Measurements from ENCODE around the gene PIGN.

Gene PIGN

DNA sequence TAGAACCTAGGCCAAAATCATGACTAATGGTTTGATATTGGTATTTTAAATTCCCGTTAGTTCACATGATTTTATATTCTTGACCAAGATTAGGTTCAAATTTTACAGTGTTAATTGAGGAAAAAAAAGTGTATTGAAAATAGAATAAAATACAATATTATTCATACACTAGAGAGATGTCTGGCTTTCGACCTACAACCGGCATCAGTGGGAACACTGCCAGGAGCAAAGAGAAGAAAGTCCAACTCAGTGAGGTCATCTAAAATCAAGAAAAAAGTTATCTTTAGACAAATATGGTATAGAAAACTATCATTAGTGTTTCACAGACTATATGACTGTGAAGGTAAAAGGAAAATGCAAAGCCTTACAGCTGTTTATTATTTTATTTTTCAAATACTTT, 81.5 kb downstream of the PIGN start:
- DNase-seq: no peak

- no peak for DNase-seq
Measured at GRCh38 chr18:62102221-62102620, 84.6 kb downstream of the PIGN start.

DNA sequence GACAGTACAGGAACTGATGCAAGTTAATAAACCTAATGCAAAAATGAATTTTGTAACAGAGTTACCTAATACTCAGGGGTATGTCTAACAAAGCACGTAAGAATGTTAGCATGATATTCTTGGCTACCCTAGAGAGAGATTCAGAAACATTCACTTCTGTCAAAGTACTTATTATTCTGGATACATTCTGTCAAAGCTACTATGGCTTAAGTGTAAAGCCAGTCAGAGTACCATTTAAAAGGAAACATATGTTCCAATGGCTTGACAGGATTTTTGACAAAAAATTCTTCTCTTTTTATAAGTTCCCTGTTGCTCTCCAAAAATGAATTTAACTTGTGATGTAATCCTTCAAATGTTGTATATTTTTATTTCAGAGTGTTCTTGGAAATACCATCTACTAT, 85.5 kb downstream of the PIGN start:
- no peak for DNase-seq

DNA sequence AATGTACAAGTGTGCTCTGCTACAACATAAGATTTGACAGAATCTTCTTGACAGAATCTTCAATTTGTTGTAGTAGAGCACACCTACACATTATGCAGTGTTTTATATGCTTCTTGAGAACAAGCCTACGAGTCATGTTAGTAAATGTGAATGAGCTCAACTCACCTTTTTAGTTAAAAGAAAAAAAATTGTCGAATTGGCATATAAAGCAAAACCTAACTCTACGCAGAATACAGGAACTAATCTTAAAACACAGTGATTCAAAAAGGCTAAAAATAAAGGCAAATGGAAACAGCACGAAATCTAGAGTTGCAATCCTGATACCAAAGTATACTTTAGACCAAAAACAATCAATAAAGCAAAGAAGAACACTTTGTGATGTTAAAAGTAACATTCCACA, 87.9 kb downstream of the PIGN start:
- DNase-seq: no peak

DNA sequence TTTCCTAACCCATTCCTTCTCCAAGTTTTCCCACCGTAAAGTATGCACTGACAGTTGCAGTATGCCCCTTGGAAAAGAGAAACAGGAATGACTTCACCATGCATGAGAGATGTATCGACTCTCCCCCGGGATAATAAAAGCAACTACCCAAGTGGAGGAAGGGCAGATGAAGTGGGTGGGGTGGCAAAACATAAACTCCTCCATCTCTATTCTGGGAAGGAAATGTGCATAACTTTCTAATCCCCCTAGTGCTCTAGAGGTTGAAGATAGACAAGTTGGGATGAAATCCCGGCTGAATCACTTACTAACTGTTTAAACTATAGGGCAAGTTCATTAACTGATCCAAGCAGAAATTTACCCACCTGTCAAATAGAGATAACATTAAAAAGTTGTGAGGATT, 89.2 kb downstream of the PIGN start:
- no peak for DNase-seq

DNA sequence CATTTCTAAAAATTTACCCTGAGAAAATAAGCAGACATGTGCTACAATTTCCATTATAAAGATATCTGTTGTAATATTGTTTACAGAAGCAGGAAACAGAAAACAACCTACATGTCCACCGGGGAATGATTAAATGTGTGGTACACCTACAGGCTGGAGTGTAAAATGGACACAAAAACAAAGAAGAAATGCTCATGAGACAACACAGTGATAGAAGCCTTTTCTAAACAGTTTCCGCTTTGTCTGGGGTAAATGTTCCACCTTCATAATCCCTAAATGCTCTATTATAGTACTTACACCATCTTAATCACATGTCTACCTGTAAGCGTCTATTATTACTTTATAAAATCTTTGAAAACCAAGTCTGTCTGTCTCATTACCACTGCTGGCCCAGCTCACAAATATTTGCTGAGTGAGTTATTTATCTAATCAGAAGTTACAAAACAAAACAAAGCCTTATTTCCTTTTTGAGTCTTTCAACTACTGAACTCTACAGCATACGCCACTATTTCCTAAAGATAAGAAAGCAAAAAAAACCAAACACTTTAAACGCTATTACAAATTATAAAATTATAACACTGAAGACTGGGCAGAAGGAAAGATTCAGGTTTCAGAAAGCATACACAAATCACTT, 95.3 kb downstream of the PIGN start:
- no peak for DNase-seq

DNA sequence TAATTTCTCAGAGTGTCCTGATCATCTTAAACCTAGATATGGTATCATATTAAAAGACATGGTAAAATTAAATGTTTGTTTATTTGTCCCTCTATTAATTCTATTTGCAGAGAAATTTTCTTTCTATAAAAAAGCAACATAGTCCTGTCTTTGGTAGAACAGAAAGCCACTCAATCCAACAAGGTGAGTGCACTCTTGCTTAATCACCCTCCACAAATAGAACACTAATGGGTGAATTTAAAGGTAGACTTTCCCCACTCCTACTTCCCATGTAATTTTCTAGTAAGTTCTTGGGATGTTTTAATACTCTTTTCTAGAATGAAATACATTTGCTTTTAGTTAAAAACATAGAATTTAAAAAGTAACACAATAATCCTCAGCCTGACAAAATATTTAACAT, 97.7 kb downstream of the PIGN start:
- DNase-seq: no peak

DNA sequence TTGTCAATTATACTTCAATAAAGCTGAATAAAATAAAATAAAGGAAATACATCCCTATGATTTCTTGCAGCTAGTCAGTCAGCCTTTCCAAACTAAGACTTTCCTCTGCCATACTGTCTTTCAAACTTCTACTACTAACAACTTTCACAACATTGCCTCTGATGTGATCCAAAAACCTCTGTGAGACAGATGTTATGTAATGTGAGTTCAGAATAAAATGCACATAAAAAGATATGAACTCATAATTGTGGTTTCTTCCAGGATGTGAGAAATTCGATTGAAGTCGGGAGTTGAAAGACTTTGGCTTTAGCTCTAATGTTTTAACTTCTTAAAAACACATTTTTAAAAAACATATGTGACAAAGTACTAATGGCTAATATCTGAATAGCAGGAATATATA, 98.7 kb downstream of the PIGN start:
- no peak for DNase-seq

GRCh38 chr18:62085756-62086155, 101.1 kb downstream of the PIGN start:
- DNase-seq: peak in 1 of 2 experiments; percentile 1

GRCh38 chr18:62081761-62082294, 105.0 kb downstream of the PIGN start:
- no peak for DNase-seq

DNA sequence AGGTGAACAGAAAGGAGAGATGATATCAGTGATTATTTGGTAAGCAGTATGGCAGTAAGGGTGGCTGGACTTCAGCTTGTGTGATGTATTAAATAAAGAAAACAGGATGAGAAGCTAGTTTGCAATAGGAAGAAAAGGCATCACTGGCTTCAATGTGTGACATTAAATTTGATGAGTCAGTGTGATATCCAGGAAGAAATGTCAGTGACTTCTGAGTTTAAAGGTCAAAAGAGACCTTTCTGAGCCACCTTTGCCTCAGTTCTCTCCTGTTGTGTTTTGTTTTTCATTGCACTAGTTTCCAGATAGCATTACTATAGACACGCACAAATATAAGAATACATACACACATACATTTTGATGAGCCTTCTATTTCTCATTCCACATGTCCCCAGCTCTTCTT, 105.6 kb downstream of the PIGN start:
- no peak for DNase-seq

- no peak for DNase-seq
Measured at GRCh38 chr18:62080172-62080900, 106.5 kb downstream of the PIGN start.

GRCh38 chr18:62073461-62074281, 113.2 kb downstream of the PIGN start:
- no peak for DNase-seq

DNA sequence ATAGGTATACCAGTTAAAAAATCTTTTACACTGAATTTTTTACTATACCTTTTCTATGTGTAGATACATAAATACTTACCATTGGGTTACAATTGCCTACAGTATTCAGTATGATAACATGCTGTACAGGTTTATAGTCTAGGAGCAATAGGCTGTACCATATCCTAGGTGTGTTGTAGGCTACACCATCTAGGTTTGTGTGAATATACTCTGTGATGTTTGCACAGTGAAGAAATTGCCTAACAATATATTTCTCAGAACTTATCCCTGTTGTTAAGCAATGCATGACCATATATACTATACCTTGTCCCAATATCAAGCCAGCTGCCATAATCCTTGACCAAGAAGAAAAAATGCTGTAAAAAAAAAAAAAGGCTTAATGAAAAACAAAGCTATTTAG, 114.5 kb downstream of the PIGN start:
- no peak for DNase-seq

- DNase-seq: no peak
Measured at GRCh38 chr18:62071071-62071470, 115.8 kb downstream of the PIGN start.

DNA sequence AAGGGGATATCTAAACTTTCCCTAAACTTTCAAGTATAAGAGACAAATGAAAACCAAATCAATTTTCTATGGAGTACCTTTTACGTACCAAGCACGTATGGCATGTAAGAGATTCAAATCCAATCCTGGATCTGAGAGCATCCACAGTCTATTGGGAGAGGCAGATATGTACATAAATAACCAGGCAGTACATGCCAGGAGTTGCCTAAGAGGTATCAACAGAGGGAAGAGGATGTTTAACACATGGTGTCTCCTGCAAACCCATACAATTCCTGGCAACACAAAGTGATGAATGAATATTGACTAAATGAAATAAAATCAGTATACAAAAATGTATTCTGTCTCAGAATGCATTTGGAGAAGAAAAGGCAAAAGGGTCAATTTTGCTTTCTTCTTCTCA, 116.6 kb downstream of the PIGN start:
- DNase-seq: no peak

GRCh38 chr18:62069556-62069955, 117.3 kb downstream of the PIGN start:
- peak; percentile 8 to 9 for DNase-seq

DNA sequence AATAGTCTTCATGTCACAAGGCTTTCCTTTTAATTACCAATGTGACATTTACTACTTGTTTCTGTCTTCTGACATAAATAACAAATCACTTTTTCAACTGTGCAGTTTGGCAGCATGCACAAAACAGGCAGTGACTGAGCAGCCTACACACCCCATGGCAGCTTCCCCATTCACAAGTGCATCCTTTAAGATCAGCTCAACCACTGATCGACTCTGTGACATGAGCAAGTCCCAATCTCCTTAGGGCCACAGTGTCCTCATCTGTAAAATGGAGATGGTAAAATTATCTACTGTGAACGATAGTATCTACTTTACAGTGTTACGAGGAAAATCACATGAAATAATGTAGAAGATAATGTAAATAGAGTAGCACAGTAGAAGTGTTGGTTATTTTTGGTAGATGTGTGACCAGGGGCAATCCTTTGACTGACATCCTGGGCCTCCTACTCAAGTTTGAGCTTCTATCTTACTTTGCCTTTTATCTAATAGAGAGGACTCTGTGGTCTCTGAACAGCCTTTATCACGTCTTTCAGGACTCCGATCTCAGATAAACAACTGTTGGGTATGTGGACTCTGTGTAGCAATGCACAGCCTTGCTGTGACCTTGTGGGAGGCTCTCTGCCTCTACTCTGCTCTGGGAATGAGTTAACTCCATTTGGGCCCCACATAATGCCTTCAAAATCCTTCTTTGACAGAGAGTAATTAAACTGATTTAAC, 120.6 kb downstream of the PIGN start:
- DNase-seq: no peak

DNA sequence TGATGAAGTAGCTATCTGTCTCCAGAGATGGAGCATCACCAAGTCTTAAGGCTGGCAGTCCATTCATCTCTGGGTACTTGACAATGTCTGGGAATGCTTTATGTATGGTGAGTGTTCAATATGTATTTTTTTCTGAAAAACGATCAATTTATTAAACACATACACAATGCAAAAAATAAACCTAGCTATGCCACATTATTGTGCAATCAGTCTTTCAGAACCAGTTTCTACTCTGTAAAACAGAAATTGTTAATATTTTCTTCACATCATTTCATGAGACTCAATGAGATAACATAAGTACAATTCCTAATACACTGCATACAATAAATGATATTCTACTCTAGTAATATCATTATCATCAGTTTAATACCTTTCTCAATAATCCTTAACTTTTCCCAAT, 122.5 kb downstream of the PIGN start:
- no peak for DNase-seq

GRCh38 chr18:62061821-62062478, 124.9 kb downstream of the PIGN start:
- DNase-seq: no peak

DNA sequence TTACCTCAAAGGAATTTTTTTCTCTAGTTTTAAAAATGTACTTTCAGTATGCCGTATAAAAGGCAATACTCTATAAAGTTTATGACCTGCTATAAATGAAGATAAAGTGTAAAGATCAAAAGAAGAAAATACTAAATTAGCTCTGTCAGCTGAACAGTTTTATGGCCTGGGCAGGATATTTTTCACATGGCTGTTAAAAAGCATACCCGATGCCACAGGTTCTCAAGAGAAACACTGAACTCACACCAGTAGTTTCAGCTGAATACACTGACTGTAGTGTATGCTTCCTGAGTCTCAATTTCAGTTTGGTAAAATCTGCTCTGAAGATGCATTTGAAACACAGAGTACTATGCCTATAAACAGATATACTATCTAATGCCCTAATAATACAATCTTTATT, 126.0 kb downstream of the PIGN start:
- DNase-seq: no peak

- DNase-seq: no peak
Measured at GRCh38 chr18:62054929-62055498, 131.8 kb downstream of the PIGN start.
